Stimulated activated CD8-positive, alpha-beta memory T cell treated with anti-CD3 and anti-CD28 coated beads, Interleukin-4, amount 100 ng/mL, for 24 hours (primary cell): Measurements from ENCODE around the gene MPC1.
A peak's percentile ranks its signal among the peaks of the same experiment; 100 is the strongest.

ENCODE experiments used
- DNase-seq: peaks from one replicate; pipeline ENCODE4 v3.0.0-alpha.2; 2020; ENCODE audit warnings: low read depth

MPC1 gene

GRCh38 chr6:166382933-166383801 is at the start of gene MPC1:
MPC1 (minus strand) TSS chr6:166382940; CDS start chr6:166382876, 64 bp downstream.
- DNase-seq: peak; percentile 94

GRCh38 chr6:166430269-166430668 is 47.5 kb upstream of the MPC1 start:
- DNase-seq: no peak

GRCh38 chr6:166424431-166424830 is 41.7 kb upstream of the MPC1 start:
- no peak for DNase-seq

GRCh38 chr6:166423781-166424180 is 41.0 kb upstream of the MPC1 start:
- DNase-seq: no peak

- DNase-seq: no peak
These were observed 40.5 kb upstream of the MPC1 start for GRCh38 chr6:166423051-166423745.

- no peak for DNase-seq
These were observed 39.6 kb upstream of the MPC1 start for GRCh38 chr6:166422201-166422940.

- no peak for DNase-seq
These were observed 37.6 kb upstream of the MPC1 start for GRCh38 chr6:166420351-166420750.

GRCh38 chr6:166419717-166420116 is 37.0 kb upstream of the MPC1 start:
- no peak for DNase-seq

- peak; percentile 38 for DNase-seq
These were observed 36.5 kb upstream of the MPC1 start for GRCh38 chr6:166419286-166419685.

- DNase-seq: no peak
These were observed 36.0 kb upstream of the MPC1 start for GRCh38 chr6:166418691-166419143.

- no peak for DNase-seq
These were observed 34.5 kb upstream of the MPC1 start for GRCh38 chr6:166417285-166417691.

GRCh38 chr6:166415833-166416347 is 33.1 kb upstream of the MPC1 start:
- no peak for DNase-seq

GRCh38 chr6:166415306-166415705 is 32.6 kb upstream of the MPC1 start:
- DNase-seq: no peak

GRCh38 chr6:166413491-166413951 is 30.8 kb upstream of the MPC1 start:
- no peak for DNase-seq

GRCh38 chr6:166412911-166413384 is 30.2 kb upstream of the MPC1 start:
- DNase-seq: no peak

- DNase-seq: no peak
These were observed 29.6 kb upstream of the MPC1 start for GRCh38 chr6:166412156-166412910.

- no peak for DNase-seq
These were observed 29.0 kb upstream of the MPC1 start for GRCh38 chr6:166411721-166412151.

- DNase-seq: no peak
These were observed 28.5 kb upstream of the MPC1 start for GRCh38 chr6:166411271-166411670.

GRCh38 chr6:166410426-166410935 is 27.7 kb upstream of the MPC1 start:
- no peak for DNase-seq

- no peak for DNase-seq
These were observed 26.4 kb upstream of the MPC1 start for GRCh38 chr6:166408936-166409755.
